ENCODE results near the gene CASP10. TPM values are rescaled to one million over a fixed set of nuclear protein-coding genes. Genes with fewer than 3 reads are reported as not detected.

Gene CASP10
- total RNA-seq, 2 donors from 2014 or later: 10.8 to 22.7 TPM

DNA sequence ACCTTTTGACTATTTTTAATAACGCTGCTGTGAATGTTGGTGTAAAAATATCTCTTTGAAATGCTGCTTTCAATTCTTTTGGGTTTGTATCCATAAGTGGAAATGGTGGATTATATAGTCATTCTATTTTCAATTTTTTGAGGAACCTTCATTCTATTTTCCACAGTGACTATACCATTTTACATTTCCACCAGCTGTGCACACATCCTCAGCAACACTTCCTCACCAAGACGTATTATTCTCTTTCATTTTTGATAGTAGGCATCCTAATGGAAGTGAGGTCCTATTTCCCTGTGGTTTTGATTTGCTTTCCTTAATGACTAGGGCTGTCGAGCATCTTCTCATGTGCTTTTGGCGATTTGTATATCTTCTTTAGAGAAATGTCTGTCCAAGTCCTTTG is 14.8 kb downstream of the CASP10 start:
- Mint-ChIP-seq H3K27me3 (no peaks in the 10 kb centered on the region), H3K27ac (no peak overlapping the region), H3K9me3 (no peaks in the 10 kb centered on the region), H3K4me1 (peaks cover 17% of the 10 kb centered on the region), H3K36me3 (ENCODE audit: low read depth) (peaks cover 77% of the 10 kb centered on the region), H3K4me3 (no peak overlapping the region)
- no peak for ATAC-seq (replicated peaks)

DNA sequence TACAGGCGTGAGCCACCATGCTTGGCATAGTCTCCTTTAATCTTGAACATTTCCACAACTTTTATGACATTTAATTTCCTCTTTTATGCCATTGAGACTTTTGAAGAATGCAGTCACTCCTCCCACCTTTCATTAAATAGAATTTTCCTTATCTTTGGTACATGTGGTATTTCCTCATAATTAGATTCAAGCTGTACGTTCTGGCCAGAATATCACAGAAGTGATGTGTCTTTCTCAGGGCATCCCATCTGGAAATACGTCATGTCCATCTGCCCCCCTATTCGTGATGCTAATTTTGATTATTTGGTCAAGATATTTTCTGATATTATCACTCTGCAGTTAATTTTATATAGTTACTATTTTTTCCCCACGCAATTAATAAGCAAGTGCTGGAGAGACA is 16.9 kb downstream of the CASP10 start:
- ATAC-seq (replicated peaks): no peak
- H3K36me3 Mint-ChIP-seq (ENCODE audit: low read depth): peaks cover 73% of the 10 kb centered on the region
- H3K27me3 Mint-ChIP-seq: no peaks in the 10 kb centered on the region
- no peaks in the 10 kb centered on the region for H3K9me3 Mint-ChIP-seq
- H3K4me3 Mint-ChIP-seq: no peak overlapping the region
- H3K27ac Mint-ChIP-seq: no peak overlapping the region
- H3K4me1 Mint-ChIP-seq: peaks cover 5% of the 10 kb centered on the region

DNA sequence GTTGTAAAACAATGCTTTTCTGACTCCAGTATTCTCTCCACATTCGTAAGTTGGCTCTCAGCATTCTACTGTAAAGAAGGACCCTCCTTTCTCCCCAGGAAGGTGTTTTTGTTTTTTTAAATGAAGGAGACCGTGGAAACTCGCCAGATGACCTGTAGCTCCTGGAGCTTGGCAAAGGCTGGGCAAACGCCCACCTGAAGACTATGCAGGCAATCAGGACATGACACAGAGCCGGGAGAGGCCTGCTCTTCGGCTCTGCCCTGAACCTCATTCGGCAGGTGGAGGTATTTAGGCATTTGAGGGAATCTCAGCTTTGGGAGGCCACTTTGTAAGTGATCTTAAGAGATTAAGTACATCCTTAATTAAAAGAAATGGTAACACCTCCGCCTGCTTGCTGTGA is 17.4 kb downstream of the CASP10 start:
- Mint-ChIP-seq H3K4me1 (peaks cover 5% of the 10 kb centered on the region), H3K36me3 (ENCODE audit: low read depth) (peaks cover 73% of the 10 kb centered on the region), H3K9me3 (no peaks in the 10 kb centered on the region), H3K4me3 (no peak overlapping the region), H3K27ac (no peak overlapping the region), H3K27me3 (no peaks in the 10 kb centered on the region)
- ATAC-seq (replicated peaks): no peak

DNA sequence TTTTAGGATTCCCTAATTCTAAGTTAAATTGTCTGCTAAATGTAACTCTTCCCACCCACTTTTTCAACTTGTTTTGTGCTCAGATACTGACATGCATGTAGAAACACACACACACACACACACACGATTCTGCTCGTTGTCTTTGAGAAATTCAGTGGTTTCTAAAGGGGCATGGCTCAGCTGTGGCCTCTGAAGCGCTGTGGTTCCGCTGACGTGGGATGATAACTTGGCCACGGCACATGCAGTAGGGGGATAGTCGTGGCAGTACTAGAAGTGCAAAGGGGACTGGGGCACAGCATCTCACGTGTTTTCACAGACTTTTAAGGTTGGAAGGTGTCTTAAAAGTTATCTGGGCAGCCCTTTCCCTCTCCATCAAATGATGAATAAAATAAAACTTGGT is 18.4 kb downstream of the CASP10 start:
- ATAC-seq (replicated peaks): no peak
- Mint-ChIP-seq H3K27ac (no peak overlapping the region), H3K4me1 (peaks cover 1% of the 10 kb centered on the region), H3K36me3 (ENCODE audit: low read depth) (peaks cover 63% of the 10 kb centered on the region), H3K4me3 (no peak overlapping the region), H3K9me3 (no peaks in the 10 kb centered on the region), H3K27me3 (no peaks in the 10 kb centered on the region)

DNA sequence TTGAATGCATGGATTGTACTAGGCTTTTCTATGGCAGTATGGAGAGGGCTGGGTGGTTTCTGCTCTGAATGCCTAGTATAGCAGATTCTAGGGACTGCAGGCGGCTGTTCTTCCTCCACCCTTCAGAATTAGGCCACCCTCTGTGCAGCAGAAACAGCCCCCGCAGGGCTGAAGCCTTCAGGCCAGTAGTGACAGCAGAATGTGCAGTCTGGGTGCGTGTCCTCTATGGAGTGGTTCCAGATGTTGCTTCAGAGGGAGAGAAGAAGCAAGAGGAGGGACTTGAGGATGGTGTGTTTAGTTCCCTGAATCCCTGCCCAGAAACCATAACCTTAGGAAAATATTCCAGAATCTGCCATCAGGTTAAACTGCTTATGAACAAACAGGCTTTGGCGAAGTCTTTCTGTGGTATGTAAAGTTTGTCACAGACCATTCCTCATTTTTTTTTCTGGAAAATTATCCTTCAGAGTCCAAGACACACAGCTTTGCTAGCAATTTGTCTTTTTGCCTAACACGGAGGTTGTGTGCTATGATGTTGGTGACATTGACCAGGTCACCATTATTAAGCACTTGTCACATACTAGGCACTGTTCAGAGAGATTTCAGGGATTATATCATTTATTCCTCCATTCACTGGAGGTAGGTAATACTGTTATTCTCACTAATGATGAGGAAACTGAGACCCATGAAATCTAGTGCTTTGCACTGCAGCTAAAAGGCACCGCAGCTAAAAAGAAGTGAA is 21.1 kb downstream of the CASP10 start:
- ATAC-seq (replicated peaks): no peak

DNA sequence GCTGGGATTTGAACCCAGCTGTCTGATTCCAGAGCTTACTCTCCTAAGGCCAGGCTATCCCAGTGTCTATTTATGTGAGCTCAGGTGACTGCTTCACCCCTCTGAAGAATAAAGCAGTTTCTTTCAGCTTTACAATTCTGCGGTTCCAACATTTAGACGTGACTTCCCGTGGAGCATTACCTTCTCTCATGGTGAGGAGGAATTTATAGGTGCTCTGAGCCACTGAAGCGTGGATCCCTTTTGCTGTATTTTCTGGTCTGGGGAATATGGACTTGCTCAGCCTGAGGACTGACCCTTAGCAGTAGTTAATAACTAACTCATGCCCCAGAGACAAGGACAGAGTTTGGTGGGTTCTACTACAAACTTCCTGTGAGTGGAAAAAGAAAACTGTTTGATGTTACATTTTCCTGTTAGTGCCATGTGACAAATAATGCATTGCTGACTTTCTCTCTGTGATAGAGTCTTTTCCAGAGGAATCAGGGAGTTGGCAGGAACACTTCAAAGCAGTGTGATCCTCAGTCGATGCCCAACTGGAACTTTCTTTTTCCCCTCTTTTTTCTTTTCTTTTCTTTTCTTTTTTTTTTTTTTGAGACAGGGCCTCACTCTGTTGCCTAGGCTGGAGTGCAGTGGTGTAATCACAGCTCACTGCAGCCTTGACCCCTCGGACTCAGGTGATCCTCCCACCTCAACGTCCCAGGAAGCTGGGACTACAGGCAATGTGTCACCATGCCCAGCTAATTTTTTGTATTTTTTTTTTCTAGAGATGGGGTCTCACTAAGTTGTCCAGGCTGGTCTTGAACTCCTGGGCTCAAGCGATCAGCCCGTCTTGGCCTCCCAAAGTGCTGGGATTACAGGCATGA is 21.9 kb downstream of the CASP10 start:
- ATAC-seq (replicated peaks): no peak

More for the DNA sequence above, 21.1 kb downstream of the CASP10 start:
- peaks cover 58% of the 10 kb centered on the region for H3K36me3 Mint-ChIP-seq (ENCODE audit: low read depth)
- no peaks in the 10 kb centered on the region for H3K27me3 Mint-ChIP-seq
- no peaks in the 10 kb centered on the region for H3K4me1 Mint-ChIP-seq
- no peaks in the 10 kb centered on the region for H3K9me3 Mint-ChIP-seq
- H3K27ac Mint-ChIP-seq: no peak overlapping the region
- no peak overlapping the region for H3K4me3 Mint-ChIP-seq

DNA sequence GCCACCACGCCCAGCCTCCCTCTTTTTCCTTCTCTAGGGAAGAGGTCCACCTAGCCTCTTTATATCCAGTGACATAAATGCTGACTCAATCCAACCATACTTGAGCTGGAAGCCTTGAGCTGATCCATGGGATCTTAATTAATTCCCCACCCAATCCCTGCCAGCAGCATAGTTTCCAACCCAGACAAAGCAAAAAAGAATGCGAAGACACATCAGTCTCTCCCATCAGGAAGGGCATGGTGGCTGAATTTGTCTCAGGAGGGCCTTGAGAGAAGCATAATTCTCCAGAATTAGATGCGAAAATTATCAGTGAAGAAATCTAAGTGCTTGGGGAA is 22.5 kb downstream of the CASP10 start:
- no peaks in the 10 kb centered on the region for H3K27me3 Mint-ChIP-seq
- H3K36me3 Mint-ChIP-seq (ENCODE audit: low read depth): peaks cover 56% of the 10 kb centered on the region
- peaks cover 7% of the 10 kb centered on the region for H3K4me1 Mint-ChIP-seq
- H3K27ac Mint-ChIP-seq: no peak overlapping the region
- no peak for ATAC-seq (replicated peaks)
- H3K9me3 Mint-ChIP-seq: no peaks in the 10 kb centered on the region
- no peak overlapping the region for H3K4me3 Mint-ChIP-seq

More for the DNA sequence above, 21.9 kb downstream of the CASP10 start:
- H3K27me3 Mint-ChIP-seq: no peaks in the 10 kb centered on the region
- H3K4me1 Mint-ChIP-seq: peaks cover 5% of the 10 kb centered on the region
- no peaks in the 10 kb centered on the region for H3K9me3 Mint-ChIP-seq
- H3K4me3 Mint-ChIP-seq: no peak overlapping the region
- no peak overlapping the region for H3K27ac Mint-ChIP-seq
- H3K36me3 Mint-ChIP-seq (ENCODE audit: low read depth): peaks cover 58% of the 10 kb centered on the region

DNA sequence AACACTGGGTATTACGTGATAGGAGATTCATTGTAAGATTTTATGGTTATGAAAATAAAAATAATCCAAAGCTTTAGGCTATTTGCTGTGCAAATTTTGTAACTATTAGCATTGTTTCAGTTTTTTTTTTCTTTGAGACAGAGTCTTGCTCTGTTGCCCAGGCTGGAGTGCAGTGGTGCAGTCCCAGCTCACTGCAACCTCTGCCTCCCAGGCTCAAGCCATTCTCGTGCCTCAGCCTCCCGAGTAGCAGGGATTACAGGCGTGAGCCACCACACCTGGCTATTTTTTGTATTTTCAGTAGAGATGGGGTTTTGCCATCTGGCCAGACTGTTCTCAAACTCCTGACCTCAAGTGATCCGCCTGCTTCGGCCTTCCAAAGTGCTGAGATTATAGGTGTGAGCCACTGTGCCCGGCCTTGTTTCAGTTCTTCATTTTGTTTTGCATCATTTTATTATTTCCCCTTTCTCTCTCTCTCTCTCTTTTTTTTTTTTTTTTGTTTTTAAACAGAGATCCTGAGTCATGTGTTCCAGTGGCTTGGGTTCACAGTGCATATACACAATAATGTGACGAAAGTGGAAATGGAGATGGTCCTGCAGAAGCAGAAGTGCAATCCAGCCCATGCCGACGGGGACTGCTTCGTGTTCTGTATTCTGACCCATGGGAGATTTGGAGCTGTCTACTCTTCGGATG is 25.8 kb downstream of the CASP10 start:
- Mint-ChIP-seq H3K4me1 (peaks cover 19% of the 10 kb centered on the region), H3K36me3 (ENCODE audit: low read depth) (peaks cover 38% of the 10 kb centered on the region)

DNA sequence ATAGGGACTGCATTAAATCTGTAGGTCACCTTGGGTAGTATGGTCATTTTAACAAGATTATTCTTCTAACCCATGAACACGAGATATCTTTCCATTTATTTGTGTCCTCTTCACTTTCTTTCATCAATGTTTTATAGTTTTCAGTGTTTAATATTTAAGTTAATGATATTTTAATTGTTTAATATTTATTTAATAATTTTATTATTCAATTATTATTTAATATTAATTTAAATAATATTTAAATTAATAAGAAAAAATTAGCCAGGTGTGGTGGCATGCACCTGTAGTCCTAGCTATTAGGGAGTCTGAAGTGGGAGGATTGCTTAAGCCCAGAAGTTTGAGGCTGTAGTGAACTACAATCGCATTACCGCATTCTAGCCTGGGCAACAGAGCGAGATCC is 33.0 kb downstream of the CASP10 start:
- Mint-ChIP-seq H3K36me3 (ENCODE audit: low read depth) (peaks cover 35% of the 10 kb centered on the region), H3K27ac (no peak overlapping the region), H3K4me1 (peaks cover 34% of the 10 kb centered on the region), H3K9me3 (no peaks in the 10 kb centered on the region), H3K27me3 (no peaks in the 10 kb centered on the region), H3K4me3 (no peak overlapping the region)
- no peak for ATAC-seq (replicated peaks)

More for the DNA sequence above, 25.8 kb downstream of the CASP10 start:
- Mint-ChIP-seq H3K9me3 (no peaks in the 10 kb centered on the region), H3K27ac (no peak overlapping the region), H3K27me3 (no peaks in the 10 kb centered on the region), H3K4me3 (no peak overlapping the region)
- ATAC-seq (replicated peaks): no peak

DNA sequence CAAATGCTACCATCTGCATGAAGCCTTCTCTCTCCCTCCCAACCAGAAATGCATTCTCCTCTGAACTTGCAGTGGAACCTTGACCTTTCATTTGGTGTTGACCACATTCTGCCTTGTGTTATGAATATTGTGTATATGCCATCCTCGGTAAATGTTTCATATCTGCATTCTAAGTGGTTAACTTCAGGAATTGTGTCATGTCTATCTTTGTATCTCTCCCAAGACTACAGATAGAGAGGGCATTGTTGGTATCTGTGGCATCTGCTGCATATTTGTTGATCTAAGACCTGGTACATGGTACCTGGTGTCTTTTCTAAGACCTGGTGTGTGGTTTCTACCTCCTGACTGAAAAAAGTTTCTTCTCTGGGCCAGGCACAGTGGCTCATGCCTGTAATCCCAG is 34.0 kb downstream of the CASP10 start:
- Mint-ChIP-seq H3K4me3 (no peak overlapping the region), H3K9me3 (no peaks in the 10 kb centered on the region), H3K27ac (no peak overlapping the region), H3K36me3 (ENCODE audit: low read depth) (peaks cover 31% of the 10 kb centered on the region), H3K4me1 (peaks cover 28% of the 10 kb centered on the region), H3K27me3 (no peaks in the 10 kb centered on the region)
- peak; percentile 65 for ATAC-seq (replicated peaks)

DNA sequence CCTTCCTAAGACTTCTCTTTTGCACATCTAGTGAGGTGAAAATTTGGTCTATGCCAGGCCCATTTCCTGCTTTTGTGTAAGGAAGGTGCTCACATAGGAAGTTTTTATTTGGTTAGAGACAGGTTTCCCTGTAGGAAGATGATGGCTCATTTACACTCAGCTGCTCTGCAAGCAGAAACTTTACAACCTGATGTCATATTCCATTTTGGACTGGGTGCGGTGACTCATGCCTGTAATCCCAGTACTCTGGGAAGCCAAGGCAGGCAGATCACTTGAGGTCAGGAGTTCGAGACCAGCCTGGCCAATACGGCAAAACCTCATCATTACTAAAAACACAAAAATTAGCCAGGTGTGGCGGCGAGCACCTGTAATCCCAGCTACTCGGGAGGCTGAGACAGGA is 35.8 kb downstream of the CASP10 start:
- H3K27me3 Mint-ChIP-seq: no peaks in the 10 kb centered on the region
- H3K9me3 Mint-ChIP-seq: no peaks in the 10 kb centered on the region
- no peak overlapping the region for H3K27ac Mint-ChIP-seq
- H3K4me3 Mint-ChIP-seq: no peak overlapping the region
- peaks cover 31% of the 10 kb centered on the region for H3K36me3 Mint-ChIP-seq (ENCODE audit: low read depth)
- ATAC-seq (replicated peaks): no peak
- H3K4me1 Mint-ChIP-seq: peaks cover 28% of the 10 kb centered on the region

DNA sequence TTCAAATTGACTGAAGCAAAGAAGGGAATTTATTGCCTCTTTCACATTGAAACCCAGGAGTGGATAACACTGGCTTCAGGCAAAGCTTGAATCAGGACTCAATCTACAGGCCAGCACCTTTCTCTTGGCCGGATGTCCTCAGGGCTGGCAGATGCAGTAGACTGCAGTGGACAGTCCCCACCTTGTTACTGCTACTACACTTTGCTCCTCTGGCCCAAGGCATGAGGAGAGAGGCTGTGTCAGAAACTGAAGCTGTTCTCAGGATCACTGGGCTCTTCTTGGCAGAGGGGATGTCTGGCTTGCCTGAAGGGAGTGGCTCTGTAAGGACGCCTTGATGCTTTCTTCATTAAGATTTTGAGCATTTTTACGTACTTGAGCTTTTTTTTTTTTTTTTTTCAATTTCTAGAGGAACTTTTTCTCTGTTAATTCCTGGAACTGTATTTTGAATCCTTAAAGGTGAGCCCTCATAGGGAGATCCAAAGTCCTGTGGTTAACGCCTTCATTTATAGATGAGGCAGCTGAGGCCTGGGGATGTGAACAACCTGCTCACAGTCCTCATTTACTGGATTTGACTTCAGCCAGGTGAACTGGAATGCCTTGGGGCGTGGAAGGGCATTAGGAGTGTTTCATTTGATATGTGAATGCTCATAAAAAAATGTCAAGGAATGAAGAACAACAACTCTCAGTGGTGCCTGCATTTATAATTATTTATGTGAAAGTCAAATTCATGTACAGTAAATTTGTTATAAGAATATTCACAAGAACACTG is 36.6 kb downstream of the CASP10 start:
- ATAC-seq (replicated peaks): no peak
- H3K27ac Mint-ChIP-seq: peak overlapping the region; percentile 73

DNA sequence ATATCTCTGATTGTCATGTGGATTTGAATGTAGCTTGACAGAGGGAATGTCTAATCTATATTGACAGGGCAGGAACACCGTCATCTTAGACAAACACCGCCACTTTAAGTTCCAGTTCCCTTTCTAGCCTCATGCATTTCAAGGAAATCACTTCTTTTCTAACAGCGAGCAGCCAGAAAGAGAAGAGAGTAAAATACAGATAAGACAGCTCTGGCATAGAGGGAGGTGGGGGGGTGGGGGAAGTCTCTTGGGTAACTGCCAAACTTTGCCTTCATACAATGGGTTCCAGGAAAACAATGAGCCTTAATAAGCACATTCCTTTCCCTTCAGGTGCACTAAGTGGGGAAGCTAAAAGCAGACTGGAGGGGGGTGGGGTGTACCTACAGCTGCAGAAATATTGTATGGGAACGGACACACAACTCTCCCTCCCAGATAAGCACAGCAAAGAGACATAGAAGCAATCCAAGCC is 37.2 kb downstream of the CASP10 start:
- Mint-ChIP-seq H3K9me3 (no peaks in the 10 kb centered on the region), H3K4me3 (peak overlapping the region; percentile 16), H3K36me3 (ENCODE audit: low read depth) (peaks cover 31% of the 10 kb centered on the region), H3K4me1 (peaks cover 30% of the 10 kb centered on the region), H3K27me3 (no peaks in the 10 kb centered on the region), H3K27ac (peak overlapping the region; percentile 73)
- no peak for ATAC-seq (replicated peaks)

More for the DNA sequence above, 36.6 kb downstream of the CASP10 start:
- Mint-ChIP-seq H3K4me1 (peaks cover 27% of the 10 kb centered on the region), H3K9me3 (no peaks in the 10 kb centered on the region), H3K36me3 (ENCODE audit: low read depth) (peaks cover 31% of the 10 kb centered on the region), H3K4me3 (peak overlapping the region; percentile 16), H3K27me3 (no peaks in the 10 kb centered on the region)
